Kidney capillary endothelial cell (primary cell): ENCODE results near the gene FAM200B.

Experiments used
- DNase-seq: peaks from one replicate; pipeline ENCODE4 v3.0.0-alpha.2; 2018; ENCODE audit warnings: low spot score

Gene FAM200B

GRCh38 chr4:15681372-15682241 is at the start of gene FAM200B:
Gene FAM200B (plus strand): TSS chr4:15681827. CDS start chr4:15686978, 5,151 bp downstream.
- DNase-seq: peak; percentile 98

DNA sequence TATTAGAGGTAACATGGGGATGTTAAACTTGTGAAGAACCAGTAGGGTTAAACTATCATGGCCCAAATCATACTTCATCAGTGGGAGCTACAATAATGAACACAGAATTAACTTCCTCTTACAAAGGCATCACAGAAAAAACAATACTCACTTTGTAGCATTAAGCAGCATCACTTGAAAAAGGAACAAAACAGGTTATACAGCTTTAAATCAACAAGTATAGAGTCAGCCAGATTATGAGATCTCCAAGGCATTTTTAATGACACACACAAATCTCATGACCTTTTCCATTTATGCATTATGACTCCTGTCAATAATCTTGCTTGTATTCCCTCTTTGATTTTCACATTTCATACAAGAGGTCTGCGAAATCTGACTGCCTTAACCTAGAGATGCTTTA is 44.8 kb upstream of the FAM200B start:
- no peak for DNase-seq

- DNase-seq: no peak
These were observed 43.2 kb upstream of the FAM200B start for GRCh38 chr4:15638418-15638817.

DNA sequence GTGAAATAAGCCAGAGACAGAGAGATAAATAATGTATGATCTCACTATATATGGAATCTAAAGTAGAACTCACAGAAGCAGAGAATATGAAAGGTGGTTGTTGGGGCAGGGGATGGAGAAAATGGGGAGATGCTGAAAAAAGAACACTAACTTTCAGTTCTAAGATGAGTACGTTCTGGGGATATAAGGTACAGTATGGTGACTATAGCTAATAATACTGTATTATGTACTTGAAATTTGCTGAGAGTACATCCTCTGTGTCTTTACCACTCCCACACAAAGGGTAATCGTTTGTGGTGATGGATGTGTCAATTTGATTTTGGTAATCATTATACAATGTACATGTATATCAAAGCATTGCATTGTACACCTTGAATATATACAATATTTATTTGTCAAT is 33.0 kb upstream of the FAM200B start:
- no peak for DNase-seq

DNA sequence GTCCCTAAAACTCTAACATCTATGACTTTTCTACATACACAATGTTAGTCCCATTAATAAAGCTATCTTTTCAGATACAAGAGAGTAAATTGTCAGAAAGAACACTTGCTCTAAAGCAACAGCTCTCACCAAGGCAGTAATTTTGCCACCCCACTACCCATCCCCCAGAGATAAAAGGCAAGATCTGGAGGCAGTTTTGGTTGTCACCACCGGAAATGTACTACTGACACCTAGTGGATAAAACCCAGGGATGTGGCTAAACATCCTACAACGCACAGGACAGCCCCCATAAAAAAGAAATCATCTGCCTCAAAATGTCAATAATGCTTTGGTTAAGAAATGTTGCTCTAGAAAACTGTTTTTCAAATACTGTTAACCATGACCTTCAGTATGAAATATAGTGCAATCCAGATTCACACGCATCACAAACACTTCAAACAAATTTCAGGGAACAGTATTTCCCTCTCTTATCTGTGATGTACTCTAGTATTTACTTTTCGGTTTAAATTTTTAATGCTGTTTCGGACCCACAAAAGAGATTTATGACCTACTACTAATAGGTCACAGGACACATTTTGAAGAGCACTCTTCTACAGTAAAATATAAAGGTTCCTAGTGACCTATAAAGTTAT is 31.6 kb upstream of the FAM200B start:
- peak; percentile 46 for DNase-seq

DNA sequence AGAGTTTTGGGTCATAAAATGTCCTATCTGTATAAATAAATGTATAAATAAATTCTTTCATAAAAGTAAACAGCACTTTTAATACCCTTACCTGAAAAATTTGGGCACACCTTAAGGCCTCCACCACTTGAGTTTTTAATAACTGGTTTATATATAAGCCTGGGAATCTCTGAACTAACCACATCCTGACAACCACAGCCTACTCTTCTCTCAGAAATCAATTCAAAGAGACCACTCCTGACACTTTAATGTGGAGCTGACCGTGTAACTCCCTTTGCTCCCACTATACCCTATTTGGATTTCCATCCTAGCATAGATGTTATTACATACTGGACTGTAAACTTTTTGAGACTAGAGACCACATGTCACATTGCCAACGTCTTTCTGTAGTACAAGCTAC is 30.0 kb upstream of the FAM200B start:
- no peak for DNase-seq

GRCh38 chr4:15652191-15652590 is 29.4 kb upstream of the FAM200B start:
- DNase-seq: no peak

- no peak for DNase-seq
These were observed 28.8 kb upstream of the FAM200B start for GRCh38 chr4:15652841-15653240.

GRCh38 chr4:15653420-15653819 is 28.2 kb upstream of the FAM200B start:
- DNase-seq: no peak

DNA sequence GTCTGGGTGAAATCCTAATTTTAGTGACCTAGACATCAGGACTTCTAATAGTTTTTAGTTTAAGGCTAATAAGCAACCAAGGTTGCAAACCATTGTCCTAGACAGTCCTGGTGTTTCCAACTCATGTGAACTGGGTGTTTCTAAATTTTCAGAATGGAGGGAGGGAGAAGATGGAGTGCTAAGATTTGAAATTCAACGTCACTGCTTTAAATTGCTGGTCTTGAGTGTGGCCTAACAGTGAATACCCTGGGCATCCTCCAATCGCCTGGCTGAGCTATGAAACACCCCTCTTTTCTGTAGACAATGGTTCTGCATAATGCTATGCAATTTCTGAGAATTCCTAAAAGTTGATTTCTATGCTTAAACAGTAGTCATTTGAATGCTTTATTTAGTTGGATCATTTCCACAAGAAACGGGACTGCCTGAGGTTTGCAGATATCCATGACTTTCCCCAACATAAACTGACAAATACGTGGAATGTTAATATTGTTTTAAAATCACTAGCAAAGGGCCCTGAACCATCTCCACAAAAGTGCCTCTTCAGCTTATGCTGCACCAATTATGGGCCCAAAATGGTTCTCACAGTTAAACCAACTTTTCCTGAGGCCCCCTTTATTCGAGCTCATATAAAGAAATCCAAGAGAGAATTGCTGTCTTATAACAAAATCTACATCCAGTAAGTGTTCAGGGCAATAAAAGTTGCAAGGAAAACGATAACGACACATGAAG is 27.6 kb upstream of the FAM200B start:
- peak; percentile 64 for DNase-seq

GRCh38 chr4:15654593-15655222 is 26.9 kb upstream of the FAM200B start:
- no peak for DNase-seq

DNA sequence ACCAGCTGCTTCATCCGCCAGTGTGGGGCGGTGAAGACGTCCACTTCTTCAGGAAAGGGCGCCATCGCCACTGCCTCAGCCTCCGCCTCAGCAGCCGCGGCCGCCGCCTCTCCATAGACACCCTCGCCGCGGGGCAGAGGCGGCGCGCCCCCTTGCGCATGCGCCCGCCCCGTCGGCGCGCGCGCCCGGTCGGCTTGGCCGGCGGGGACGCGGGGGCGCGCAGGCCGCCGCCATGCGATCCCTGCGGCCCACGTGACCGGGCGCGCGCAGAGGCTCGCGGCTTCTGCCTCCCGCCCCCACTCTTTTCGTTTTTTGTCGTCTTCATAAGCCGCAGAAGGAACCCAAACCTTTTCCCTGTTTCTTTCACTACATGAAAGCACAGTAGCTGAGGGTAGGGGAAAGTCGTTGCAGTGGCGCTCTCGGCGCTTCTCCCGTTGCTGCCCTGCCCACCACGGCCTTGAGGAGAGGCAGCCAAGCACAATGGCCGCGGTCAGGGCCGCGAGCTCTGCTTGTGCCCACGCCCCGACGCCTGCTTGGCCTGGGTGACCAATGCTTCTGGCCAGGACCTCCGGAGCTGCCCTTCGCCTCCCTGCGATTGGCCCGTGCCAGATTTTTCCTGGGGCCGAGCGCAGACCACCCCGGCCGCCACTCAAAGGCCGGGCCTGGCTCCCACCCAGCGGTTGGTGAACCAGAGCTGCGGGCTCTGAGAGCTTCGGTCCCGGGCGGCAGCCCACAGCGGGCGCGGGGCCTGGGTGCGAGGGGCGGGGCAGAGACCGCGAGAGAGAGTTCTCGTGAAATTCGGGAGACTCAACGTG is 26.2 kb upstream of the FAM200B start, which contains the start of gene FBXL5:
Gene FBXL5, minus strand, starts transcription at position 135 of the 815 bp plus-strand sequence. Its CDS starts 70 bp downstream, at position 65.
- peak; percentile 80 for DNase-seq

- no peak for DNase-seq
These were observed 25.6 kb upstream of the FAM200B start for GRCh38 chr4:15656038-15656470.

DNA sequence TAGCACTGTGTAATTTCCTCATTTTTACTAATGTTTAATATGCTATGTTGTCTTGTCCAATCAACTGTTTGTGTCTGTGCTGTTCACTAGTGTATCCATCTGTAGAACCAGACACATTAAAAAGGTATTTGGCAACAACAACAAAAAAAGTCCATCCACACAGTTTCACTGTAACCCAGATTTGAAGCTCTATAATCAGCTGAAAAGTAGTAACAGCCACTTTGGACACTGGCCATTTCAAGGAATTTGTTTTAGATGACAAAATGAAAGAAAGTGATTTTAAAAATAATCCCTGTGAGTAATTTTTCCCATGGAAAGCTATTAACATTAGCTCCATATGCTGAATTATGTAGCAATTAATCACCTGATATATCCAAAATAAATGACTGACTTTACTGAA is 24.3 kb upstream of the FAM200B start:
- no peak for DNase-seq

DNA sequence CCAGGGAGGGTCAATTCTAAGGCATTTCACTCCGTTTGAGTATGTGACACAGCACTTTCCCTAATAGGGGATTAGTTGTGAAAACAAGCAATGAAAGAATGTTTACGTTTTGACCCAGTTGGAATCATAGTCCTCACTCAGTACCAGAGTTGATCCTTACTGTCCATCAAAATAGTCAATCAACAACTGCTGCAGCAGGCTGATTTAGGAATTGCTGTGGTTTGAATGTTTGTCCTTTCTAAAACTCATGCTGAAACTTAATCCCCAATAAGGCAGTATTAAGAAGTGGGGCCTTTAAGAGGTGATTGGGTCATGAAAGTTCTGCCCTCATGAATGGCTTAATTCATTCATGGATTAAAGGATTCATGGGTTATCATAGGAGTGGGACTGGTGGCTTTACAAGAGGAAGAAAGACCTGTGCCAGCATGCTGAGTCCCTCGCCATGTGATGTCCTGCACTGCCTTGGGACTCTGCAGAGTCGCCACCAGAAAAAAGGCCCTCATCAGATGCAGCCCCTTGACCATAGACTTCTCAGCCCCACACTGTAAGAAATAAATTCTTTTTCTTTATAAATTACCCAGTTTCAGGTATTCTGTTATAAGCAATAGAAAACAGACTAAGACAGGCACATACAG is 23.4 kb upstream of the FAM200B start:
- no peak for DNase-seq

GRCh38 chr4:15658781-15659180 is 22.8 kb upstream of the FAM200B start:
- DNase-seq: no peak

DNA sequence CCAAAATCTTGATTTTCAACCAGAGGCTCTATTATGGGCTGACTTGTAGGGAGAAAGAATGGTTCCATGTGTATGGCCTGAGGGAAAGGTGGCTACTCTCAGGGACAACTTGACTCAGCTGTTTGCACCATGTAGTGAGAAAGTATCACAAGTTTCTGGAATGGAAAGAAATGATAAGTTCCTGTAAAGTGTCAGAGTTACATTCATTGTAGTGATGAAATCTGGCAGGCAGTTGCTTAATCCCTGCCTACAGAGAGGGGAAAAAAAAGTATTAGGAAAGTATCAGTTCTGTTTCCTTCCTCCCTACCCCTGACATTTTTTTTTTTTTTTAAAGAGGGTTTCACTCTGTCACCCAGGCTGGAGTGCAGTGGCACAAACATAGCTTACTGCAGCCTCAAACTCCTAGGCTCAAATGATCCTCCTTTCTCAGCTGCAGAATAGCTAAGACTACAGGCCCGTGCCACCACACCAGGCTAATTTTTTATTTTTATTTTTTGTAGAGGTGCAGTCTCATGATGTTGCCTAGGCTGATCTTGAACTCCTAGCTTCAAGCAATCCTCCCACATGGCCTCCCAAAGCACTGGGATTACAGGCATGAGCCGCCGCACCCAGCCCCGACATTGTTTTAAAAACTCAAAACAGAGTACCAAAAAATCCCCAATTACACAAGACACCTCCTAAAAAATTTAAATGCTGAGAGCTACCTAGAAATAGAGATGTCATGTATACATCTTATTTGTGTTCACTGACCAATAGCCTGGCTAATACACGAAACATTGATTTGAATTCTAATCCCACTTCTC is 21.7 kb upstream of the FAM200B start:
- DNase-seq: no peak

DNA sequence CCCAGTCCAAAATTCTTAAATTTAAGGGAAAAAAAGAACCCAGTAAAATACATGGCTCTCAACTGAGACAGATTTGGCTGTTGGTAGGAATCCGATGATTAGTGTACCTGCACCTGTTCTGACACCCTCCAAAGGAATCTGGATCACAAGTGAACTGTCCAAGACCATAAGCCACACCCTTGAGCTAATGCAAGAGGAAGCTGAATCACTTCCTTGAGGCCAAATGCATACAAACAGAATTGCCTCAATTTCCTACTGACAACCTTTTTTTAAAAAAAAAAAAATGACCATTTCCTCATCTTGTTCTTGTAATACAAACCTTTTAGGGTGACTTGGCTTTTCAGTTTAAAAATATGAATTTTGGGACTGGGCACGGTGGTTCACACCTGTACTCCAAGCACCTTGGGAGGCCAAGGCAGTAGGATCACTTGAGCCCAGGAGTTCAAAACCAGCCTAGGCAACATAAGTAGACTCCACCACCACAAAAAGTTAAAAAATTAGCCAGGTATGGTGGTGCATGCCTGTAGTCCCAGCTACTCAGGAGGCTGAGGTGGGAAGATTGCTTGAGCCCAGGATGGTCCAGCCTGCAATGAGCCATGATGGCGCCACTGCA is 15.8 kb upstream of the FAM200B start:
- peak; percentile 89 for DNase-seq

- DNase-seq: no peak
These were observed 14.6 kb upstream of the FAM200B start for GRCh38 chr4:15667006-15667405.
